Rectal smooth muscle tissue (tissue), 1 donor: ENCODE measurements around the gene SMYD3.
"Not testable (repeated sequence)": the region's sequence is repeated elsewhere in the genome, so short reads cannot be mapped to it uniquely, and the experiment has no call there.

Experiments used
- H3K27ac ChIP-seq: one replicate; pipeline ENCODE4 v1.7.0; 2013; ENCODE audit warnings: low read depth, low read length, inconsistent platforms
- H3K27me3 ChIP-seq: one replicate; pipeline ENCODE4 v1.7.0; 2013; ENCODE audit warnings: low read length; ENCODE audit not compliant: control insufficient read depth, insufficient read depth
- H3K36me3 ChIP-seq: one replicate; pipeline ENCODE4 v1.7.0; 2013; ENCODE audit warnings: low read length; ENCODE audit not compliant: control insufficient read depth, insufficient read depth
- H3K4me1 ChIP-seq: one replicate; pipeline ENCODE4 v1.7.0; 2013; ENCODE audit warnings: low read length; ENCODE audit not compliant: control insufficient read depth, insufficient read depth
- H3K4me3 ChIP-seq: one replicate; pipeline ENCODE4 v1.7.0; 2013; ENCODE audit warnings: low read length
- H3K9ac ChIP-seq: one replicate; pipeline ENCODE4 v1.7.0; 2013; ENCODE audit warnings: low read length

The SMYD3 gene

GRCh38 chr1:245960171-245960570, 546.9 kb downstream of the SMYD3 start:
- no peaks in the 10 kb centered on the region for H3K4me1 ChIP-seq
- no peaks in the 10 kb centered on the region for H3K27me3 ChIP-seq
- no peak overlapping the region for H3K27ac ChIP-seq
- no peak overlapping the region for H3K9ac ChIP-seq
- H3K36me3 ChIP-seq, result no peaks in the 10 kb centered on the region
- H3K4me3 ChIP-seq, result no peak overlapping the region

- no peaks in the 10 kb centered on the region for H3K36me3 ChIP-seq
- H3K27me3 ChIP-seq, result no peaks in the 10 kb centered on the region
- H3K4me3 ChIP-seq, result no peak overlapping the region
- no peak overlapping the region for H3K27ac ChIP-seq
- H3K4me1 ChIP-seq, result no peaks in the 10 kb centered on the region
- H3K9ac ChIP-seq, result no peak overlapping the region
Measured at GRCh38 chr1:245958016-245958415, 549.1 kb downstream of the SMYD3 start.

GRCh38 chr1:245957427-245957826, 549.7 kb downstream of the SMYD3 start:
- no peaks in the 10 kb centered on the region for H3K27me3 ChIP-seq
- no peak overlapping the region for H3K4me3 ChIP-seq
- H3K9ac ChIP-seq, result no peak overlapping the region
- H3K36me3 ChIP-seq, result no peaks in the 10 kb centered on the region
- H3K4me1 ChIP-seq, result no peaks in the 10 kb centered on the region
- H3K27ac ChIP-seq, result no peak overlapping the region

GRCh38 chr1:245956225-245956624, 550.9 kb downstream of the SMYD3 start:
- Histone ChIP-seq H3K9ac (no peak overlapping the region), H3K27me3 (no peaks in the 10 kb centered on the region), H3K4me3 (no peak overlapping the region), H3K27ac (no peak overlapping the region), H3K36me3 (no peaks in the 10 kb centered on the region), H3K4me1 (no peaks in the 10 kb centered on the region)

- H3K4me3 ChIP-seq, result peak overlapping the region; percentile 43
- H3K4me1 ChIP-seq, result no peaks in the 10 kb centered on the region
- H3K9ac ChIP-seq, result peak overlapping the region; percentile 32
Measured at GRCh38 chr1:245953876-245954660, 553.0 kb downstream of the SMYD3 start.

GRCh38 chr1:245952383-245953026, 554.6 kb downstream of the SMYD3 start:
- H3K9ac ChIP-seq, result no peak overlapping the region
- H3K36me3 ChIP-seq, result no peaks in the 10 kb centered on the region
- no peaks in the 10 kb centered on the region for H3K27me3 ChIP-seq
- no peaks in the 10 kb centered on the region for H3K4me1 ChIP-seq
- H3K4me3 ChIP-seq, result no peak overlapping the region
- no peak overlapping the region for H3K27ac ChIP-seq

More at GRCh38 chr1:245953876-245954660, 553.0 kb downstream of the SMYD3 start:
- Histone ChIP-seq H3K36me3 (no peaks in the 10 kb centered on the region), H3K27ac (peak overlapping the region; percentile 38), H3K27me3 (no peaks in the 10 kb centered on the region)

- H3K27me3 ChIP-seq, result no peaks in the 10 kb centered on the region
- H3K36me3 ChIP-seq, result no peaks in the 10 kb centered on the region
- H3K4me1 ChIP-seq, result no peaks in the 10 kb centered on the region
- no peak overlapping the region for H3K27ac ChIP-seq
- no peak overlapping the region for H3K9ac ChIP-seq
- no peak overlapping the region for H3K4me3 ChIP-seq
Measured at GRCh38 chr1:245948786-245949185, 558.3 kb downstream of the SMYD3 start.

GRCh38 chr1:245946905-245947304, 560.2 kb downstream of the SMYD3 start:
- Histone ChIP-seq H3K9ac (no peak overlapping the region), H3K27me3 (no peaks in the 10 kb centered on the region), H3K36me3 (no peaks in the 10 kb centered on the region), H3K4me1 (no peaks in the 10 kb centered on the region), H3K27ac (peak overlapping the region; percentile 21), H3K4me3 (no peak overlapping the region)

- H3K27ac ChIP-seq, H3K36me3 ChIP-seq, H3K4me1 ChIP-seq, H3K9ac ChIP-seq, H3K27me3 ChIP-seq, H3K4me3 ChIP-seq: not testable (repeated sequence)
Measured at GRCh38 chr1:245945136-245945535, 561.9 kb downstream of the SMYD3 start.

GRCh38 chr1:245942856-245943255, 564.2 kb downstream of the SMYD3 start:
- no peaks in the 10 kb centered on the region for H3K4me1 ChIP-seq
- H3K9ac ChIP-seq, result no peak overlapping the region
- H3K27me3 ChIP-seq, result no peaks in the 10 kb centered on the region
- H3K4me3 ChIP-seq, result no peak overlapping the region
- H3K27ac ChIP-seq, result no peak overlapping the region
- H3K36me3 ChIP-seq, result no peaks in the 10 kb centered on the region

- H3K9ac ChIP-seq, H3K27me3 ChIP-seq, H3K36me3 ChIP-seq, H3K4me1 ChIP-seq, H3K27ac ChIP-seq, H3K4me3 ChIP-seq: not testable (repeated sequence)
Measured at GRCh38 chr1:245941771-245942170, 565.3 kb downstream of the SMYD3 start.

- no peak overlapping the region for H3K9ac ChIP-seq
- no peak overlapping the region for H3K4me3 ChIP-seq
- no peaks in the 10 kb centered on the region for H3K27me3 ChIP-seq
- no peak overlapping the region for H3K27ac ChIP-seq
- no peaks in the 10 kb centered on the region for H3K4me1 ChIP-seq
- H3K36me3 ChIP-seq, result no peaks in the 10 kb centered on the region
Measured at GRCh38 chr1:245939756-245940345, 567.2 kb downstream of the SMYD3 start.
